HG03159 (cell line): ENCODE results near the gene DGKD.
"Not testable (repeated sequence)": the region's sequence is repeated elsewhere in the genome, so short reads cannot be mapped to it uniquely, and the experiment has no call there.

Source experiments
- ATAC-seq: cut with Tn5 transposase; IDR thresholded peaks from one replicate; pipeline ENCODE4 v1.9.1; 2021; ENCODE audit warnings: mild to moderate bottlenecking, moderate library complexity; ENCODE audit not compliant: unreplicated experiment

Gene DGKD

GRCh38 chr2:233384015-233384414 lies 29.7 kb downstream of the DGKD start:
- ATAC-seq = no peak

GRCh38 chr2:233384811-233385488 lies 30.7 kb downstream of the DGKD start:
- ATAC-seq = peak; percentile 15

GRCh38 chr2:233385489-233386044 lies 31.3 kb downstream of the DGKD start:
- peak; percentile 61 for ATAC-seq

DNA sequence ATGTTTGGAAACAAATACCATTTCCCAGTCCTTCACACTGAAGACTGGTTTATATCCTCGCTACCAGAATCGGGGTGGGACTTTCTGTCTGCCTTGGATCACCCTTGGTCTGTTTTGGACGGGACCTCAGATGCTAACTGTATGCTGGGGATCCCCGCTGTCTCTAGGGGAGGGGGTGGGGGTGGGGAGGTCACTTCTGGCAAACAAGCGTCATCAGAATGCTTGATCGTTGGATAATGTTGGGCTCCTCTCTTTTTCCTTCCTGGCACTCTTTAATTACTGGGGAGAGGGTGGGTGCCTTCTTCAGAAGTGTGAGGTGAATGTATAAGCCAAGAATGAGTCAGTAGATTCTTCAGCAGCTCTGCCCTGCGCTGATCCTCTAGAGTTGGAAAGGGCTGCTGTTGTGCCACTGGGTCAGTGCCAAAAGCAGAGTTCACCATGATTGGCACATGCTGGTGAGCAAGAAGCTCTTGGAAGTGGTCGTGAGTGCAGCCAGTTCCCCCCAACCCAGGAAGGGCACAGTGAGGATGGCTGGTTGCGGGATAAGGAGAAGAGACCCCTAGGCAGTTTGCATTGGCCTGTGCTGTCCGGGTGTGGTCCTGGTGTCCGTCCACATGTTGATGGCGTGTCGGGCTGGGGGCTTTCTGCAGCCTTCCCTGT lies 32.2 kb downstream of the DGKD start:
- no peak for ATAC-seq

DNA sequence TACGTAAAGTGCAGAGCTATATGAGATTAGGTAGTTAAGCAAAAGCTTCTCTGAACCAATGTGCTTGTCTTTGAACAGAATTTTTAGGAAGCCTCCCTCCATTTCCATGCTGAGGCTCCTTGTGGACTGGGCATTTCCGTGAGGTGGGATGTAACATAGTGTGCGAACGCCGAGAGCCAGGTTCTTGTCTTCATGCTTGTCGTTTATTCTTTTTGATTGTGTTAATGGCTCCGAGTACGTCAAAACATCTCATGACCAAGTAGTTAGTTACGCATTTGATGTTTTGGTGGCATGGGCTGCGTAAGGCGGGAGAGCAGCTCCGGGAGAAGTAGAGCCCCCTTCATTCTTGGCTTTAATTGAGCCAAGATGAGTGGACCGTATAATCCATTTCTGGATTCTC lies 32.9 kb downstream of the DGKD start:
- no peak for ATAC-seq

DNA sequence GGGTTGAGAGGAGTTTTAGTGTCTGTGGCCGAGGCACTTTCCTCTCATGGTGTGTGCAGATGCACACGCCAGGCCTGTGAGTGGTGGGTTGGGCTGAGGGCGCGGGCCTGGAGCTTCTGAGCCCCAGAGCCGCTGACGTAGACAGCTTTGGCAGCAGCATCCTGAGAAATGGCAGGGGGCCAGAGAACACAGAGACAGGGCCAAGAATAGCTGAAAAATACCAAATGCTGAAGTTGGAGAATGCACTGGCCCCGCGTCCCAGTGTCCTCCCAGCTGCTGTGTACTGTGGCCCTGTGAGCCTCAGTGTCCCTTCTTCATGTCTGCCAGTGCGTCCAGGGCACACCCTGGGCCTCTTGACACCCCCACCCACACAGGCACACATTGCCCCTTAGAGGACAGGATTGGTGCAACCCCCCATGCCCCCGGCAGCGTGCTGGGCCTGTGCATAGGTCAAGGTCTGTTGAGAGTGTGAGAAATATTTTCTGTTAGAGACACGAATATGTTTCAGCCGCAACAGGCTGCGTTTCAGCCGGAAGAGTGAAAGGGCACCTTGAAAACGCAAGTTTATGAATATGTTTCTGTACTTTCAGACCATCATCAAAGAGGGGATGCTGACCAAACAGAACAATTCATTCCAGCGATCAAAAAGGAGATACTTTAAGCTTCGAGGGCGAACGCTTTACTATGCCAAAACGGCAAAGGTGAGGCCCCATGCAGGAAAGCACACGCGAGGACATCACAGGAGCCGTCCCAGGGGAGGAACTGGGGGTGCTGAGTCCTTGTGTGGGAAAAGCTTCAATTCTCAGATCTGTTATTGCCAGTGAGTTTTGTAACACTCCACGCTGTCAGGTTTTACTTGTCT lies 33.6 kb downstream of the DGKD start:
- no peak for ATAC-seq

DNA sequence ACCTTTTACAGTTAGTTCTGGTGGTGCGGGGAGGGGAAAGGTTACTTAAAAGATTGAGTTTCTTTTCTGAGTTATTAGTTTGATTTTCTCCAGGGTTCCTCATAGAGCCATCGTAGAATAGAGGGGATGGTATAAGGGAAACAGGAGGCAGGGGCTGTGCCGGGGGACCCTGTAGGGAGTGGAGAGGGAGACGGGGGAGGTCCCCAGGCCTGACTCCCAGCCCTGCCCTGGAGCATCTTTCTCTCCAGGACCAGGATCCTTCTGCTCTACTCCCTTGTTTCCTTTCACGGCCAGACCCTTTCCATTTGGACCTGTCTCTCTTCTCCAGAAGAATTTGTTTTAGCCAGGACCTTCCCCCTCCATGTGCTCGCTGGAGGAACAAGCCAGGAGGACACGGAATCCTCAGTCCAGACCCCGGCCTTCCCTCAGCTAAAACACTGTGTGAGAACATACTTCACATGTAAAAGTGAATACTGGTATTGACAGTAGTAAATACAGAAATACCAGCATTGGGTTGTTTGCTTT lies 35.4 kb downstream of the DGKD start:
- no peak for ATAC-seq

DNA sequence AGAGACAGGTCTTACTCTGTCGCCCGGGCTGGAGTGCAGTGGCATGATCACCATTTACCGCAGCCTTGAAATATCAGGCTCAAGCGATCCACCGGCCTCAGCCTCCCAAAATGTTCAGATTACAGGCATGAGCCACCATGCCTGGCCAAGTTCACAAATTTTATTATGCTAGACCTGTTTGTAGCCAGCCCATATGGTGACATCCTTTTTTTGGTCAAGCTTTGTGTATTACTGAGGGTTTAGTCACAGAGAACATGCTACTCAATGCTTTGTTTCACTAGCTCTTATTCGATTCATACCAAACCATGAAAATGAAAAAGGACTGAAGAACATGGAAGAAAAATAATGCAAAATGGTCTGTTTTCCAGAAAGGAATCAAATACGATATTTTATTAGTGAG lies 41.4 kb downstream of the DGKD start:
- no peak for ATAC-seq

- ATAC-seq = not testable (repeated sequence)
These were observed 42.7 kb downstream of the DGKD start for GRCh38 chr2:233396726-233397665.

- no peak for ATAC-seq
These were observed 45.3 kb downstream of the DGKD start for GRCh38 chr2:233399306-233400225.

GRCh38 chr2:233400341-233400740 lies 46.0 kb downstream of the DGKD start:
- no peak for ATAC-seq

GRCh38 chr2:233400961-233401360 lies 46.7 kb downstream of the DGKD start:
- no peak for ATAC-seq

- no peak for ATAC-seq
These were observed 48.1 kb downstream of the DGKD start for GRCh38 chr2:233402346-233402745.

- no peak for ATAC-seq
These were observed 48.5 kb downstream of the DGKD start for GRCh38 chr2:233402789-233403188.

GRCh38 chr2:233404222-233404621 lies 49.9 kb downstream of the DGKD start:
- ATAC-seq = no peak

DNA sequence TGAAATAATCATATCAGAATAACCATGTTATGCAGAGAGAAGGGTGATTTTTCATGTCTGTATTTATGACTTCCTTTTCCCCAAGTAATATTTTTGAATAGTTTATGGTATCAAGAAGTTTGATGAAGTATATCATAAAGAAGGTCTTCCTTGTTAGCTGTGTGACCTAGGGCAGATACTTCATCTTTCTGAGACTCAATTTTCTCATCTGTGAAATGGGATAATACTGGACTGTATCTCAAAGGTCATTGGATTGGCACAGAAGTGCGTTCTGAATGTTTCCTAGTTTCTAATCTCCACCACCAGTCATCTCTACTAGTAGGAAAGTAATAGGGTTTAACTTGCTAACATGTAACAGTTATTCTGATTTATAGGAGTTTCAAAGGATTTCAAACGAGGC lies 52.6 kb downstream of the DGKD start:
- no peak for ATAC-seq

GRCh38 chr2:233407771-233408181 lies 53.5 kb downstream of the DGKD start:
- ATAC-seq = no peak

DNA sequence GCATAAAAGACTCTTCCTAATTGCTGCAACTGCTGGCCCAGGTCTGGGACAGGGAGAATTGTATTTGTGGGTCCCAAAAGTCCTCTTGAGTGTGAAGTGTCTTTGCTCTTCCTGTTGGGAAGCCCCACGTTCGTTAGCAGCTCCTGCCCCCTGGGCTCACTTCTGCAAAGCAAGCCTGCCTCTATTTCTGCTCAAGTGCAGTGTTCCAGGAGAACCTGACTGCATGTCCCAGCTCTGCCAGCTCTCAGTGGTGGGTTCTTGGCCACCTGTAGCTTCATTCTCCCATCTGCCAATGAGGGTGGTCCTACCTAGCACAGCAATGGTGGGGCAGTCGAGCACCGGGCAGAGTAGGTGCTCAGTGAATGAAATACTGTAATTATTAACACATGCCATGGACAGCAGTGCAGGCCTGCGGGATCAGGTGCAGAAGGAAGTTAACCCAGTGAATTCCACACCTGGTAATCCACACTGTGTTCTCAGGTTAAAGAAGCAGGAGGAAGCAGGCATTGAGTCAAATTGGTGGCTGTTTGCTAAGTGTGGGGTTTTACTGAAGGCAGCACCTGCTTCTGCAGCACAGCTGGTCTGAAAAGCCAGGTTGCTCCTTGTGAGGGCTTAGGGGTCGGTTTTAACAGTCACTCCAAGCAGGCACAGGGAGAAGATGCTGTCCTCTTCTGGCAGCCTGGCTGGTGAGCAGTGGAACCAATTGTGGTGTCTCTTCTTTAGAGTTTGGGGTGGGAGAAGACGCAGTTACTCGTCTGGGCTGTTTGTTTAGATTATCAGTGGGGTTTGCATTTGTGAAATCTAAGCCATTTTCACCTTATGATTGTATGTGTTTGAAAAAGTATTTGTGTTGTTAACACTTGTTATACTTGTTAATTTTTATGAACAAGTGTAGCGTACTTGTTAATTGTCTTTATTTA lies 54.3 kb downstream of the DGKD start:
- ATAC-seq = no peak
